Suprapubic skin (tissue), 4 donors: ENCODE measurements around the gene LARGE1. TPM values are rescaled to one million over a fixed set of nuclear protein-coding genes. Genes with fewer than 3 reads are reported as not detected.

ENCODE experiments used
- DNase-seq, 2 donors: peaks; one replicate each; pipeline ENCODE4 v3.0.0-alpha.2; 2019; ENCODE audit warnings: low spot score in 2 of 2
- H3K27ac ChIP-seq: fragments of 200-600 bp; sonication (generic); one replicate; pipeline ENCODE4 v1.5.1; 2019
- H3K27me3 ChIP-seq: fragments of 200-600 bp; sonication (generic); one replicate; pipeline ENCODE4 v1.5.1; 2019
- H3K36me3 ChIP-seq: fragments of 200-600 bp; sonication (generic); one replicate; pipeline ENCODE4 v1.5.1; 2019
- H3K4me1 ChIP-seq: fragments of 200-600 bp; sonication (generic); one replicate; pipeline ENCODE4 v1.5.1; 2019
- H3K4me3 ChIP-seq: fragments of 200-600 bp; sonication (generic); one replicate; pipeline ENCODE4 v1.5.1; 2019; ENCODE audit warnings: mild to moderate bottlenecking
- H3K9me3 ChIP-seq: fragments of 200-600 bp; sonication (generic); one replicate; pipeline ENCODE4 v1.5.1; 2019
- EP300 ChIP-seq: sonication (generic); formaldehyde crosslinking; IDR thresholded peaks from one replicate; pipeline ENCODE4 v1.6.1; 2017; ENCODE audit warnings: antibody characterized with exemption
- POLR2A ChIP-seq, 2 donors: fragments of 450-650 bp; IDR thresholded peaks; one replicate each; pipeline ENCODE4 v1.6.1; 2017; ENCODE audit warnings: antibody characterized with exemption in 2 of 2, mild to moderate bottlenecking in 2 of 2, moderate library complexity in 2 of 2
- POLR2AphosphoS5 ChIP-seq, 3 donors: sonication (generic); formaldehyde crosslinking; IDR thresholded peaks; one replicate each; pipeline ENCODE4 v1.6.1; 2017; ENCODE audit warnings: antibody characterized with exemption in 3 of 3
- WGBS: methylation state at CpG from one replicate; pipeline ENCODE4 v1.1.5; 2018; 5-methylcytosine and 5-hydroxymethylcytosine counted together
- total RNA-seq, 4 donors: library from RNA; depleted of rRNA; stranded (reverse); fragments of >200 nt; gene quantifications; one replicate each; pipeline ENCODE4 v1.1.0, GENCODE V29; 2016
- TF ChIP-seq, protein P1 (sequence below), 2 donors: fragments of 200-600 bp in 1 of 2; fragments of 450-650 bp in 1 of 2; sonication (generic) in 1 of 2; IDR thresholded peaks; one replicate each; pipeline ENCODE4 v1.5.1; 2016 to 2019; ENCODE audit warnings: antibody characterized with exemption in 2 of 2, mild to moderate bottlenecking in 1 of 2, moderate library complexity in 1 of 2

The LARGE1 gene
- total RNA-seq, 4 donors from 2014 or later, result 12.1 to 41.6 (median 21.1) TPM

DNA sequence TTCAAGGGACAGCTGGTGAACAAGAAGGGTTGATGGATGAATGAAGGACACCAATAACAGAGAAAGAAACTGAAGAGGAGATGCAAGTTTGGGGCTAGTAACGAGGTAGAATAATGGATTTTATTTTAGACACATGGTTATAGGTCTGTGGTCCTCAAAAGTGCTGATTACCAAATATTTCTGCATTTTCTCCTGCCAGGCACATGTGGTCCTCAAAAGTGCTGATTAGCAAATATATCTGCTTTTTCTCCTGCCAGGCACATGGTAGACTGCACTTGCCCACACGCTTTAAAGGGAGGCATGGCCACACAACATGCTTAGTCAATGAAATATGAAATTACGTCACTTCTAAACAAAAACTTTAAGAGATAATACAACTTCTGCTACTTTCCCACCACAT is 489.0 kb downstream of the LARGE1 start:
- Histone ChIP-seq H3K4me1 (no peaks in the 10 kb centered on the region), H3K9me3 (no peaks in the 10 kb centered on the region), H3K27me3 (no peaks in the 10 kb centered on the region), H3K27ac (no peak overlapping the region), H3K36me3 (peaks cover 10% of the 10 kb centered on the region), H3K4me3 (no peak overlapping the region)
- 84% methylated on average over 3 of the region's 3 CpGs for WGBS
- no peak for DNase-seq
- TF ChIP-seq POLR2A (IDR thresholded peaks at IDR 0.05), result no peak
- TF ChIP-seq EP300, result no peak
- TF ChIP-seq, protein P1, sequence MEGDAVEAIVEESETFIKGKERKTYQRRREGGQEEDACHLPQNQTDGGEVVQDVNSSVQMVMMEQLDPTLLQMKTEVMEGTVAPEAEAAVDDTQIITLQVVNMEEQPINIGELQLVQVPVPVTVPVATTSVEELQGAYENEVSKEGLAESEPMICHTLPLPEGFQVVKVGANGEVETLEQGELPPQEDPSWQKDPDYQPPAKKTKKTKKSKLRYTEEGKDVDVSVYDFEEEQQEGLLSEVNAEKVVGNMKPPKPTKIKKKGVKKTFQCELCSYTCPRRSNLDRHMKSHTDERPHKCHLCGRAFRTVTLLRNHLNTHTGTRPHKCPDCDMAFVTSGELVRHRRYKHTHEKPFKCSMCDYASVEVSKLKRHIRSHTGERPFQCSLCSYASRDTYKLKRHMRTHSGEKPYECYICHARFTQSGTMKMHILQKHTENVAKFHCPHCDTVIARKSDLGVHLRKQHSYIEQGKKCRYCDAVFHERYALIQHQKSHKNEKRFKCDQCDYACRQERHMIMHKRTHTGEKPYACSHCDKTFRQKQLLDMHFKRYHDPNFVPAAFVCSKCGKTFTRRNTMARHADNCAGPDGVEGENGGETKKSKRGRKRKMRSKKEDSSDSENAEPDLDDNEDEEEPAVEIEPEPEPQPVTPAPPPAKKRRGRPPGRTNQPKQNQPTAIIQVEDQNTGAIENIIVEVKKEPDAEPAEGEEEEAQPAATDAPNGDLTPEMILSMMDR (IDR thresholded peaks at IDR 0.05), result no peak
- TF ChIP-seq POLR2AphosphoS5 (IDR thresholded peaks at IDR 0.05), result no peak

- Histone ChIP-seq H3K27ac (no peak overlapping the region), H3K27me3 (no peaks in the 10 kb centered on the region), H3K4me1 (no peaks in the 10 kb centered on the region), H3K36me3 (peaks cover 10% of the 10 kb centered on the region), H3K4me3 (no peak overlapping the region), H3K9me3 (no peaks in the 10 kb centered on the region)
- 96% methylated on average over 7 of the region's 7 CpGs for WGBS
- DNase-seq, result no peak
- TF ChIP-seq, protein P1 (IDR thresholded peaks at IDR 0.05), result no peak
- TF ChIP-seq EP300, result no peak
- no peak for TF ChIP-seq POLR2A (IDR thresholded peaks at IDR 0.05)
- TF ChIP-seq POLR2AphosphoS5 (IDR thresholded peaks at IDR 0.05), result no peak
These were observed 491.0 kb downstream of the LARGE1 start for GRCh38 chr22:33429281-33429680.

DNA sequence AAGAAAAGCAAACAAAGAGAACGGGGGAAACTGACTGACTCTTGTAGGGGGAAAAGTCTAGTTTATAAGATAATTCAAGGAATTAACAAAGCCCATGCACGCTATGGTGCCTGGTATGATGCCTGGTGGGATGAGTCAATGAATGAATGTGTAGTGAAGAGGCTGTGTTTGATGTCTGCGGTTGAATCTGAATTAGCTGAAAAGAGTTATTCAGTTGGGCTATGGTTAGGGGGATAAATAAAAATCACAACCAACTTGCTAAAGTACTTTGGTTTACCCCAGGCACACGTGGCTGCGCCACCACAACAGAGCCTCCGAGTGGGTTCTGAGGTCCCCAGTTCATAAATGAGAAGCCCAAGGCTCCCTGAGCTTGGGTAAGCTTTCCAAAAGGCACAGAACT is 492.8 kb downstream of the LARGE1 start:
- H3K27me3 ChIP-seq, result no peaks in the 10 kb centered on the region
- no peak overlapping the region for H3K4me3 ChIP-seq
- H3K27ac ChIP-seq, result no peak overlapping the region
- no peaks in the 10 kb centered on the region for H3K9me3 ChIP-seq
- no peak for DNase-seq
- TF ChIP-seq, protein P1 (IDR thresholded peaks at IDR 0.05), result no peak
- TF ChIP-seq EP300, result no peak
- no peak for TF ChIP-seq POLR2A (IDR thresholded peaks at IDR 0.05)
- no peak for TF ChIP-seq POLR2AphosphoS5 (IDR thresholded peaks at IDR 0.05)
- 88% methylated on average over 6 of the region's 6 CpGs for WGBS
- no peaks in the 10 kb centered on the region for H3K4me1 ChIP-seq
- H3K36me3 ChIP-seq, result peaks cover 10% of the 10 kb centered on the region

GRCh38 chr22:33426451-33426850 is 493.8 kb downstream of the LARGE1 start:
- Histone ChIP-seq H3K27ac (no peak overlapping the region), H3K4me3 (no peak overlapping the region)

DNA sequence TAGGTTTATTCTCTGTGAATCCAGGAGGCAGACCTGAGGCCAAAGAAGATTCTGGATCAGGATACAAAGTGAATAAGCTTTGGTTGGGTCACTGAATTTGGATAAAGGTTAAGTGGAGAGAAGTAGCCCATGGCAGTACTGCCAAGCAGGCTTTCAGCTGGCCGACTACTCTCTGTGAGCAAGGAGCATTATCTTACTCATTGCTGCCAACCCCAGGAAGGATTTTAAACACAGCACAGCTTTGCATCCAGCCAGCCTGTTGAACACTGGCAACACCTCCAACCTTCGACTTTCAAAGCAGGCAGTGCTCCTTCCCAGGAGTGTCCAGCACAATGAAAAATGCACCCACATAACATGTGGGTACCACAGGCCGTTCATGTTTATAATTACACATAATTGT is 498.4 kb downstream of the LARGE1 start:
- Histone ChIP-seq H3K27ac (no peak overlapping the region), H3K27me3 (no peaks in the 10 kb centered on the region), H3K9me3 (no peaks in the 10 kb centered on the region), H3K4me3 (no peak overlapping the region), H3K4me1 (no peaks in the 10 kb centered on the region), H3K36me3 (no peaks in the 10 kb centered on the region)
- TF ChIP-seq EP300 (no peak), POLR2A (IDR thresholded peaks at IDR 0.05) (no peak), POLR2AphosphoS5 (IDR thresholded peaks at IDR 0.05) (no peak)
- TF ChIP-seq, protein P1 (IDR thresholded peaks at IDR 0.05), result no peak
- WGBS, result 77% methylated on average over 3 of the region's 3 CpGs
- DNase-seq, result no peak

More at GRCh38 chr22:33426451-33426850, 493.8 kb downstream of the LARGE1 start:
- peaks cover 5% of the 10 kb centered on the region for H3K36me3 ChIP-seq
- H3K27me3 ChIP-seq, result no peaks in the 10 kb centered on the region
- 59% methylated on average over 3 of the region's 3 CpGs for WGBS
- H3K4me1 ChIP-seq, result no peaks in the 10 kb centered on the region
- no peaks in the 10 kb centered on the region for H3K9me3 ChIP-seq
- DNase-seq, result no peak
- no peak for TF ChIP-seq EP300
- no peak for TF ChIP-seq POLR2A (IDR thresholded peaks at IDR 0.05)
- TF ChIP-seq POLR2AphosphoS5 (IDR thresholded peaks at IDR 0.05), result no peak
- TF ChIP-seq, protein P1 (IDR thresholded peaks at IDR 0.05), result no peak
